ENCODE data around the gene RPS26.
A peak's percentile ranks its signal among the peaks of the same experiment; 100 is the strongest.
"Not testable (repeated sequence)": the region's sequence is repeated elsewhere in the genome, so short reads cannot be mapped to it uniquely, and the experiment has no call there.

The RPS26 gene

GRCh38 chr12:56001487-56002100 is 40.1 kb upstream of the RPS26 start:
- H3K4me3 ChIP-seq (ENCODE audit: low read depth, low read length): no peak overlapping the region
- DNase-seq (ENCODE audit: low read depth): no peak
- TF ChIP-seq, protein P1, sequence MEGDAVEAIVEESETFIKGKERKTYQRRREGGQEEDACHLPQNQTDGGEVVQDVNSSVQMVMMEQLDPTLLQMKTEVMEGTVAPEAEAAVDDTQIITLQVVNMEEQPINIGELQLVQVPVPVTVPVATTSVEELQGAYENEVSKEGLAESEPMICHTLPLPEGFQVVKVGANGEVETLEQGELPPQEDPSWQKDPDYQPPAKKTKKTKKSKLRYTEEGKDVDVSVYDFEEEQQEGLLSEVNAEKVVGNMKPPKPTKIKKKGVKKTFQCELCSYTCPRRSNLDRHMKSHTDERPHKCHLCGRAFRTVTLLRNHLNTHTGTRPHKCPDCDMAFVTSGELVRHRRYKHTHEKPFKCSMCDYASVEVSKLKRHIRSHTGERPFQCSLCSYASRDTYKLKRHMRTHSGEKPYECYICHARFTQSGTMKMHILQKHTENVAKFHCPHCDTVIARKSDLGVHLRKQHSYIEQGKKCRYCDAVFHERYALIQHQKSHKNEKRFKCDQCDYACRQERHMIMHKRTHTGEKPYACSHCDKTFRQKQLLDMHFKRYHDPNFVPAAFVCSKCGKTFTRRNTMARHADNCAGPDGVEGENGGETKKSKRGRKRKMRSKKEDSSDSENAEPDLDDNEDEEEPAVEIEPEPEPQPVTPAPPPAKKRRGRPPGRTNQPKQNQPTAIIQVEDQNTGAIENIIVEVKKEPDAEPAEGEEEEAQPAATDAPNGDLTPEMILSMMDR (IDR thresholded peaks at IDR 0.05; ENCODE audit: low read depth, low read length, missing control alignments): no peak

DNA sequence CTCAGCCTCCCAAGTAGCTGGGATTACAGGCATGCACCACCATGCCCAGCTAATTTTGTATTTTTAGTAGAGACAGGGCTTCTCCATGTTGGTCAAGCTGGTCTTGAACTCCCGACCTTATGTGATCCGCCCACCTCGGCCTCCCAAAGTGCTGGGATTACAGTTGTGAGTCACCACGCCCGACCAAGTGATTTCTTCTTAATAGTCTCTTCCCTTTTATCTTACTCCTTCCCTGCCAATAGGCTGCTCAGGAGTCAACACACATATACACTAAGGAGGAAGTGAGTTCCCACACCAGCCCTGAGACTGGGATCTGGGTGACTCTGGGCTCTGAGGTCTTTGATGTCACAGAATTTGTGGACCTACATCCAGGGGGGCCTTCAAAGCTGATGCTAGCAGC is 38.3 kb upstream of the RPS26 start:
- not testable (repeated sequence) for H3K4me3 ChIP-seq (ENCODE audit: low read depth, low read length); DNase-seq (ENCODE audit: low read depth)

- DNase-seq (ENCODE audit: low read depth): no peak
- no peak overlapping the region for H3K4me3 ChIP-seq (ENCODE audit: low read depth, low read length)
- TF ChIP-seq, protein P1 (IDR thresholded peaks at IDR 0.05; ENCODE audit: low read depth, low read length, missing control alignments): no peak
Observed at GRCh38 chr12:56004211-56004610, 37.5 kb upstream of the RPS26 start.

- TF ChIP-seq, protein P1 (IDR thresholded peaks at IDR 0.05; ENCODE audit: low read depth, low read length, missing control alignments): no peak
- no peak for DNase-seq (ENCODE audit: low read depth)
- peak overlapping the region; percentile 68 for H3K4me3 ChIP-seq (ENCODE audit: low read depth, low read length)
Observed at GRCh38 chr12:56007564-56008559, 33.9 kb upstream of the RPS26 start.

DNA sequence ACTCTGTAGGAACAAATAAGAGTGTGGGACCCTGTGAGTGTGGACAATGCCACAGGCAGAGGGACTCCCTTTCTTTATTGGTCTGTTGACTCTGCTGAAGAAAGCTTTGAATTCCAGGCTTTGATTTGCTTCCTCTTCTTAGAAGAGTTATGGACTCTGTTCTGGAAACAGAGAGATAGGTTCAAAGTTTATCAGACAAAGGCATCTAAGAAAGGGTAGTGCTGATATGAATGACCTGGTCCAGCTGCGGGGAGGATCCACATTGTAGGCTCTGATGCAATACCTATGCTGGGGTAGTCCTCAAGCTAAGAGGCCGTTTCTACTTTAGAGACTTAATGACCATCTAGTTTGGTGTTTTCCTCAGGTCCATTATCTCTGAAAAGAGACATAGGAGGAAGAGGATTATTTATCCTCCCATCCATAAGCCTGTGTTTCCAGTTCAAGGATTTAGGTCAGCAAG is 31.6 kb upstream of the RPS26 start:
- TF ChIP-seq, protein P1 (IDR thresholded peaks at IDR 0.05; ENCODE audit: low read depth, low read length, missing control alignments): no peak
- no peak overlapping the region for H3K4me3 ChIP-seq (ENCODE audit: low read depth, low read length)
- no peak for DNase-seq (ENCODE audit: low read depth)

GRCh38 chr12:56011509-56012090 is 30.1 kb upstream of the RPS26 start:
- DNase-seq (ENCODE audit: low read depth): no peak
- H3K4me3 ChIP-seq (ENCODE audit: low read depth, low read length): no peak overlapping the region
- TF ChIP-seq, protein P1 (IDR thresholded peaks at IDR 0.05; ENCODE audit: low read depth, low read length, missing control alignments): no peak

DNA sequence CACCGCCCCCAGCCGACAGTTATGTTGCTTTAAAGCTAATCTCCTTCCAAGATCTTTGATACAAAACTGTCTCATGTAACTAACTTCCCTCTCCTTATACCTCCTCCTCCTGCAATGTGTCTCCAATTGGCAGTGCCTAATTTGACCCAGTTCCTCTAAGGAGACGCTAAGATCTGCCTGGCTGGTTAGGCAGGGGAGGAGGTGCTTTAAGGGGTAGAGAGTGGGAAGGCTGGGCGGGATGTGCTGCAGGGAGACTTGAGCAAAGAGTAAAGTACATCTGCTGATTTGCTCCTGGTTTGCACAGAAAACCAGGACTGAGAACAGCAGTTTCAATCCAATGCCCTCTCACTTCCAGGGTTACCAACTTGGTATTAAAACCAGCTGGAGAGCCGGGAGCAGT is 28.2 kb upstream of the RPS26 start:
- TF ChIP-seq, protein P1 (IDR thresholded peaks at IDR 0.05; ENCODE audit: low read depth, low read length, missing control alignments): no peak
- no peak for DNase-seq (ENCODE audit: low read depth)
- no peak overlapping the region for H3K4me3 ChIP-seq (ENCODE audit: low read depth, low read length)

Data from GM12864 (cell line).